Brain pericyte (primary cell): Measurements from ENCODE around the gene MORC2.

ENCODE experiments used
- DNase-seq: peaks from one replicate; pipeline ENCODE4 v3.0.0-alpha.2; 2012; ENCODE audit warnings: low read depth, low spot score

Gene MORC2

GRCh38 chr22:30921108-30921507 lies 47.5 kb downstream of the MORC2 start:
- DNase-seq, result no peak

- DNase-seq, result no peak
These were observed 48.2 kb downstream of the MORC2 start for GRCh38 chr22:30920407-30920806.

GRCh38 chr22:30919973-30920372 lies 48.6 kb downstream of the MORC2 start:
- no peak for DNase-seq

GRCh38 chr22:30918761-30919160 lies 49.8 kb downstream of the MORC2 start:
- DNase-seq, result no peak

- no peak for DNase-seq
These were observed 58.2 kb downstream of the MORC2 start for GRCh38 chr22:30910358-30910757.

- DNase-seq, result no peak
These were observed 59.3 kb downstream of the MORC2 start for GRCh38 chr22:30909306-30909705.

GRCh38 chr22:30908051-30908461 lies 60.5 kb downstream of the MORC2 start:
- DNase-seq, result no peak

GRCh38 chr22:30906946-30907345 lies 61.6 kb downstream of the MORC2 start:
- DNase-seq, result no peak

- DNase-seq, result no peak
These were observed 62.2 kb downstream of the MORC2 start for GRCh38 chr22:30906411-30906810.

- no peak for DNase-seq
These were observed 62.8 kb downstream of the MORC2 start for GRCh38 chr22:30905696-30906341.

GRCh38 chr22:30903876-30904460 lies 64.6 kb downstream of the MORC2 start:
- no peak for DNase-seq

GRCh38 chr22:30902496-30903357 lies 65.8 kb downstream of the MORC2 start:
- DNase-seq, result no peak

GRCh38 chr22:30894371-30894740 lies 74.2 kb downstream of the MORC2 start:
- DNase-seq, result no peak

- DNase-seq, result no peak
These were observed 74.9 kb downstream of the MORC2 start for GRCh38 chr22:30893434-30894370.

GRCh38 chr22:30892731-30893221 lies 75.8 kb downstream of the MORC2 start:
- no peak for DNase-seq

- no peak for DNase-seq
These were observed 76.3 kb downstream of the MORC2 start for GRCh38 chr22:30892286-30892685.

- no peak for DNase-seq
These were observed 76.8 kb downstream of the MORC2 start for GRCh38 chr22:30891781-30892180.

GRCh38 chr22:30891443-30891755 lies 77.2 kb downstream of the MORC2 start:
- DNase-seq, result no peak

- DNase-seq, result no peak
These were observed 77.7 kb downstream of the MORC2 start for GRCh38 chr22:30890686-30891442.

- no peak for DNase-seq
These were observed 78.5 kb downstream of the MORC2 start for GRCh38 chr22:30889996-30890480.
